ENCODE measurements around the gene ADSL.
"Not testable (repeated sequence)": the region's sequence is repeated elsewhere in the genome, so short reads cannot be mapped to it uniquely, and the experiment has no call there.

ADSL gene

GRCh38 chr22:40364431-40364830 lies 18.1 kb downstream of the ADSL start:
- peaks cover 0 to 6% of the 10 kb centered on the region in 2 donors for H3K4me1 Mint-ChIP-seq (ENCODE audit: low read depth in 2 of 2)
- no peak overlapping the region for H3K27ac Mint-ChIP-seq
- H3K9me3 Mint-ChIP-seq: no peaks in the 10 kb centered on the region
- no peak overlapping the region for H3K4me3 Mint-ChIP-seq
- H3K27me3 Mint-ChIP-seq: no peaks in the 10 kb centered on the region
- ATAC-seq (replicated peaks) (no peak), DNase-seq (no peak)
- H3K36me3 Mint-ChIP-seq (ENCODE audit: insufficient read depth): peaks cover 84% of the 10 kb centered on the region

- peaks cover 3 to 11% of the 10 kb centered on the region in 2 donors for H3K4me1 Mint-ChIP-seq (ENCODE audit: low read depth in 2 of 2)
- H3K4me3 Mint-ChIP-seq: no peak overlapping the region
- no peaks in the 10 kb centered on the region for H3K27me3 Mint-ChIP-seq
- peaks cover 71% of the 10 kb centered on the region for H3K36me3 Mint-ChIP-seq (ENCODE audit: insufficient read depth)
- no peak for DNase-seq
- H3K9me3 Mint-ChIP-seq: no peaks in the 10 kb centered on the region
- no peak for ATAC-seq (replicated peaks)
- H3K27ac Mint-ChIP-seq: peak overlapping the region in 1 of 2 donors; percentile 22
These were observed 19.8 kb downstream of the ADSL start for GRCh38 chr22:40366068-40366467.

- DNase-seq (no peak), ATAC-seq (replicated peaks) (no peak)
- H3K36me3 Mint-ChIP-seq (ENCODE audit: insufficient read depth): peaks cover 60% of the 10 kb centered on the region
- H3K27me3 Mint-ChIP-seq: no peaks in the 10 kb centered on the region
- no peak overlapping the region for H3K27ac Mint-ChIP-seq
- no peak overlapping the region for H3K4me3 Mint-ChIP-seq
- H3K4me1 Mint-ChIP-seq (ENCODE audit: low read depth in 2 of 2): peaks cover 8 to 13% of the 10 kb centered on the region in 2 donors
- no peaks in the 10 kb centered on the region for H3K9me3 Mint-ChIP-seq
These were observed 21.0 kb downstream of the ADSL start for GRCh38 chr22:40367342-40367741.

- H3K4me1 Mint-ChIP-seq (ENCODE audit: low read depth in 2 of 2): peaks cover 13 to 15% of the 10 kb centered on the region in 2 donors
- no peak for ATAC-seq (replicated peaks)
- H3K27ac Mint-ChIP-seq: no peak overlapping the region
- peaks cover 54% of the 10 kb centered on the region for H3K36me3 Mint-ChIP-seq (ENCODE audit: insufficient read depth)
- H3K4me3 Mint-ChIP-seq: no peak overlapping the region
- H3K27me3 Mint-ChIP-seq: no peaks in the 10 kb centered on the region
- DNase-seq: no peak
- no peaks in the 10 kb centered on the region for H3K9me3 Mint-ChIP-seq
These were observed 21.7 kb downstream of the ADSL start for GRCh38 chr22:40368016-40368415.

- Mint-ChIP-seq H3K27ac (no peak overlapping the region), H3K4me1 (ENCODE audit: low read depth in 2 of 2) (peaks cover 13 to 17% of the 10 kb centered on the region in 2 donors), H3K36me3 (ENCODE audit: insufficient read depth) (peaks cover 45% of the 10 kb centered on the region), H3K27me3 (no peaks in the 10 kb centered on the region), H3K4me3 (no peak overlapping the region), H3K9me3 (no peaks in the 10 kb centered on the region)
- DNase-seq: no peak
- ATAC-seq (replicated peaks): no peak
These were observed 22.5 kb downstream of the ADSL start for GRCh38 chr22:40368836-40369235.

- no peak overlapping the region for H3K27ac Mint-ChIP-seq
- peaks cover 6% of the 10 kb centered on the region for H3K36me3 Mint-ChIP-seq (ENCODE audit: insufficient read depth)
- DNase-seq: no peak
- no peaks in the 10 kb centered on the region for H3K27me3 Mint-ChIP-seq
- H3K4me3 Mint-ChIP-seq: no peak overlapping the region
- no peak for ATAC-seq (replicated peaks)
- peaks cover 24% of the 10 kb centered on the region in 2 donors for H3K4me1 Mint-ChIP-seq (ENCODE audit: low read depth in 2 of 2)
- no peaks in the 10 kb centered on the region for H3K9me3 Mint-ChIP-seq
These were observed 28.3 kb downstream of the ADSL start for GRCh38 chr22:40374567-40374966.

DNA sequence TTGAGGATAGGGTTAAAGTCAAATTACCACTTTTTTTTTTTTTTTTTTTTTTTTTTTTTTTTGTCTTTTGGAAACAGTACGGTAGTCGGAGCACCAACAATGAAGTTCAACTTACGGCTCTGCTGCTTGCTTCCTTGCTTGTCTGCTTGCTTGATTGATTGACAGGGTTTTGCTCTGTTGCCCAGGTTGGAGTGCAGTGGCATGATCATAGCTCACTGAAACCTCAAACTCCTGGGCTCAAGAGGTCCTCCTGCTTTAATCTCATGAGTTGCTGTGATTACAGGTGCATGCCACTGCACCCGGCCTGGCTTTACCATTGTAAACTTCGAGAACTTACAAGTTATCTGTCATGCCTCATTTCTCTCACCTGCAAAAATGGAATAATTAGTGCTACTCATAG lies 29.8 kb downstream of the ADSL start:
- Mint-ChIP-seq H3K36me3 (ENCODE audit: insufficient read depth) (peaks cover 2% of the 10 kb centered on the region), H3K27ac (no peak overlapping the region), H3K4me3 (no peak overlapping the region), H3K9me3 (no peaks in the 10 kb centered on the region), H3K4me1 (ENCODE audit: low read depth in 2 of 2) (peaks cover 19 to 26% of the 10 kb centered on the region in 2 donors), H3K27me3 (no peaks in the 10 kb centered on the region)
- ATAC-seq (replicated peaks) (no peak), DNase-seq (no peak)

DNA sequence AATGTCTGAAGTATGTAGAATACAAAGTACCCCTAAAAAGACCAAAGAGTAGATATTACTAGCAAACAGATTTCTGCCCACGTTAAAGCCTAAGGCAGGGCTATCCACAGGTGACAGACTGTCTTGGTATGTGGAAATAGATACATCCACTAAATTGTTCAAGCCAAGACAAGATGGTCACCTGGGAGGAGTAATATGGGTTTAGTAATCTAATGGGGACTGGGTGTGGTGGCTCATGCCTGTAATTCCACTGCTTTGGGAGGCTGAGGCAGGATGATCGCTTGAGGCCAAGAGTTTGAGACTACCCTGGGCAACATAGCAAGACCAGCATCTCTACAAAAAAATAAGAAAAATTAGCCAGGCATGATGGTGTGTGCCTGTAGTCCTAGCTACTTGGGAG lies 31.6 kb downstream of the ADSL start:
- ATAC-seq (replicated peaks) (no peak), DNase-seq (no peak)
- H3K4me3 Mint-ChIP-seq: no peak overlapping the region
- no peak overlapping the region for H3K27ac Mint-ChIP-seq
- H3K27me3 Mint-ChIP-seq: no peaks in the 10 kb centered on the region
- H3K9me3 Mint-ChIP-seq: no peaks in the 10 kb centered on the region
- peaks cover 4% of the 10 kb centered on the region for H3K36me3 Mint-ChIP-seq (ENCODE audit: insufficient read depth)
- peaks cover 10 to 22% of the 10 kb centered on the region in 2 donors for H3K4me1 Mint-ChIP-seq (ENCODE audit: low read depth in 2 of 2)

DNA sequence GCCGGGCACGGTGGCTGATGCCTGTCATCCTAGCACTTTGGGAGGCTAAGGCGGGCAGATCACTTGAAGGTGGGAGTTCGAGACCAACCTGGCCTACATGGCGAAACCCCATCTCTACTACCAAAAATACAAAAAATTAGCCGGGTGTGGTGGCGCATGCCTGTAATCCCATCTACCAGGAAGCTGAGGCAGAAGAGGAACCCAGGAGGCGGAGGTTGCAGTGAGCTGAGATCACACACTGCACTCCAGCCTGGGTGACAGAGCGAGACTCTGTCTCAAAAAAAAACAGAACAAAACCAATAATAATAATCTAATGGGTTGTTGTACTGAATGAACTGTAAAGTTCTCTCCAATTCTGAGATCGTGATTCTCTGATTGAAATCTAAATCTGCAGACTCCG lies 32.1 kb downstream of the ADSL start:
- H3K27me3 Mint-ChIP-seq, H3K27ac Mint-ChIP-seq: not testable (repeated sequence)
- H3K4me1 Mint-ChIP-seq (ENCODE audit: low read depth in 2 of 2): peaks cover 9 to 25% of the 10 kb centered on the region in 2 donors

GRCh38 chr22:40381461-40381860 lies 35.2 kb downstream of the ADSL start:
- Mint-ChIP-seq H3K27me3 (no peaks in the 10 kb centered on the region), H3K4me1 (ENCODE audit: low read depth in 2 of 2) (peaks cover 26 to 44% of the 10 kb centered on the region in 2 donors), H3K27ac (no peak overlapping the region)

More for the DNA sequence above, 32.1 kb downstream of the ADSL start:
- not testable (repeated sequence) for H3K4me3 Mint-ChIP-seq; ATAC-seq (replicated peaks); DNase-seq; H3K36me3 Mint-ChIP-seq (ENCODE audit: insufficient read depth); H3K9me3 Mint-ChIP-seq

GRCh38 chr22:40383905-40384304 lies 37.6 kb downstream of the ADSL start:
- Mint-ChIP-seq H3K9me3 (no peaks in the 10 kb centered on the region), H3K4me3 (no peak overlapping the region), H3K27me3 (no peaks in the 10 kb centered on the region), H3K27ac (peak overlapping the region; percentile 7 to 95), H3K36me3 (ENCODE audit: insufficient read depth) (peaks cover 8% of the 10 kb centered on the region), H3K4me1 (ENCODE audit: low read depth in 2 of 2) (peaks cover 30 to 50% of the 10 kb centered on the region in 2 donors)
- no peak for DNase-seq
- no peak for ATAC-seq (replicated peaks)

More at GRCh38 chr22:40381461-40381860, 35.2 kb downstream of the ADSL start:
- no peak for DNase-seq
- Mint-ChIP-seq H3K4me3 (no peak overlapping the region), H3K36me3 (ENCODE audit: insufficient read depth) (peaks cover 8% of the 10 kb centered on the region), H3K9me3 (no peaks in the 10 kb centered on the region)
- no peak for ATAC-seq (replicated peaks)

GRCh38 chr22:40385036-40385782 lies 38.9 kb downstream of the ADSL start:
- DNase-seq (no peak), ATAC-seq (replicated peaks) (peak; percentile 93)
- Mint-ChIP-seq H3K27me3 (no peaks in the 10 kb centered on the region), H3K9me3 (no peaks in the 10 kb centered on the region), H3K27ac (peak overlapping the region; percentile 14 to 95), H3K36me3 (ENCODE audit: insufficient read depth) (peaks cover 8% of the 10 kb centered on the region), H3K4me3 (peak overlapping the region; percentile 63 to 76), H3K4me1 (ENCODE audit: low read depth in 2 of 2) (peaks cover 27 to 41% of the 10 kb centered on the region in 2 donors)

DNA sequence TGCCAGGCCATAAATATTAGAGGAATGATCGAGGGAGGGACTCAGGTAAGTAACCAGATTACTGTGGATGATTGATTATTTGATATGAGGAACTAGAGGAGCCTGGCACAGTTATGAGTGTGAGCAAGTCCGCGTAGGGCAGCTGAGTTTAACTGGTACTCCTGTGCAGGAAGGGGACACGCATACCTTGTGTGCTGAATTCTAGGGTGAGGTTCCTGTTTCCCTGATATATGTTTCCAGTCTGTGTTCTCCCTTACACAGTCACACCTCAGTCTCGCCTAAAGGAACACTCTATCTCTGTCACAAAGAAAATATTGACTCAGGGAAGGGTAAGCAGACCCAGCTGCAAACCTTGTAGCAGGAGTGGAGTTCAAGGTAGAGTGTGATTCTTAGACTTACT lies 41.4 kb downstream of the ADSL start:
- DNase-seq (no peak), ATAC-seq (replicated peaks) (no peak)
- H3K4me3 Mint-ChIP-seq: no peak overlapping the region
- H3K36me3 Mint-ChIP-seq (ENCODE audit: insufficient read depth): peaks cover 4% of the 10 kb centered on the region
- no peaks in the 10 kb centered on the region for H3K27me3 Mint-ChIP-seq
- H3K9me3 Mint-ChIP-seq: no peaks in the 10 kb centered on the region
- H3K4me1 Mint-ChIP-seq (ENCODE audit: low read depth in 2 of 2): peaks cover 36 to 43% of the 10 kb centered on the region in 2 donors
- no peak overlapping the region for H3K27ac Mint-ChIP-seq

GRCh38 chr22:40388231-40388630 lies 41.9 kb downstream of the ADSL start:
- Mint-ChIP-seq H3K4me3 (no peak overlapping the region), H3K9me3 (no peaks in the 10 kb centered on the region), H3K27ac (peak overlapping the region in 1 of 2 donors; percentile 4), H3K27me3 (no peaks in the 10 kb centered on the region), H3K36me3 (ENCODE audit: insufficient read depth) (peaks cover under 1% of the 10 kb centered on the region), H3K4me1 (ENCODE audit: low read depth in 2 of 2) (peaks cover 36 to 43% of the 10 kb centered on the region in 2 donors)
- DNase-seq: no peak
- no peak for ATAC-seq (replicated peaks)
